H1 (cell line): Measurements from ENCODE around the gene TMPRSS4. TPM values are rescaled to one million over a fixed set of nuclear protein-coding genes. Genes with fewer than 3 reads are reported as not detected.

ENCODE experiments used
- CTCF ChIA-PET: fragments of 300-600 bp; sonication (Branson Sonifier 250); formaldehyde crosslinking; loops from one replicate; lab custom pipeline; 2021; ENCODE audit not compliant: partially characterized antibody; lab: Charles Lee
- POLR2A ChIA-PET: fragments of 300-600 bp; sonication (Branson Sonifier 250); formaldehyde crosslinking; loops from one replicate; lab custom pipeline; 2021; ENCODE audit warnings: inconsistent platforms; ENCODE audit not compliant: partially characterized antibody; lab: Charles Lee
- DNase-seq, 2 experiments: peaks; one replicate each; pipeline versions ENCODE4 v3.0.0 to v3.0.0-alpha.2; 2010 to 2022; ENCODE audit warnings: low spot score in 2 of 2, low read depth in 1 of 2, mixed read lengths in 1 of 2
- FAIRE-seq: peaks from 2 replicates; lab custom pipeline; 2011; peaks lifted over from hg19 to GRCh38; lab: Jason Lieb, UNC
- H2AFZ ChIP-seq: 2 replicates; pipeline ENCODE4 v1.8.1; 2012; ENCODE audit warnings: low read length, inconsistent platforms
- H2AK5ac ChIP-seq: 2 replicates; pipeline ENCODE4 v1.6.1; 2013; ENCODE audit warnings: low read depth, low read length
- H2BK120ac ChIP-seq: replicated peaks from 2 replicates; pipeline ENCODE3; 2013; ENCODE audit warnings: low read depth, low read length, inconsistent platforms
- H2BK12ac ChIP-seq: 2 replicates; pipeline ENCODE4 v1.6.1; 2013; ENCODE audit warnings: low read depth, low read length
- H2BK15ac ChIP-seq: 2 replicates; pipeline ENCODE4 v1.6.1; 2013; ENCODE audit warnings: low read length
- H2BK20ac ChIP-seq: 2 replicates; pipeline ENCODE4 v1.6.1; 2013; ENCODE audit warnings: low read length
- H2BK5ac ChIP-seq: 2 replicates; pipeline ENCODE4 v1.6.1; 2013; ENCODE audit warnings: low read depth, low read length
- H3K14ac ChIP-seq: 2 replicates; pipeline ENCODE4 v1.6.1; 2013; ENCODE audit warnings: inconsistent platforms; ENCODE audit not compliant: insufficient read length
- H3K18ac ChIP-seq: 2 replicates; pipeline ENCODE4 v1.6.1; 2013; ENCODE audit warnings: low read length; ENCODE audit errors: extremely low read depth
- H3K23ac ChIP-seq: 2 replicates; pipeline ENCODE4 v1.6.1; 2013; ENCODE audit warnings: inconsistent platforms; ENCODE audit not compliant: insufficient read length
- H3K23me2 ChIP-seq: 2 replicates; pipeline ENCODE4 v1.6.1; 2013; ENCODE audit warnings: low read depth, low read length
- H3K27ac ChIP-seq: 2 replicates; pipeline ENCODE4 v1.6.1; 2011; ENCODE audit warnings: low read depth, low read length, inconsistent platforms
- H3K27me3 ChIP-seq, 4 experiments: replicated peaks in 1 of 4; 1 replicate in 1 of 4; 2 replicates in 3 of 4; pipeline versions ENCODE4 v1.6.1 to v1.8.1; 2011 to 2013; ENCODE audit warnings: low read length in 3 of 4, mild to moderate bottlenecking in 3 of 4, inconsistent platforms in 2 of 4, mixed read lengths in 2 of 4, moderate library complexity in 1 of 4; ENCODE audit not compliant: control insufficient read depth in 3 of 4, insufficient read depth in 3 of 4; ENCODE audit errors: extremely low read depth in 1 of 4
- H3K36me3 ChIP-seq, 4 experiments: 2 replicates each; pipeline versions ENCODE4 v1.6.1 to v1.8.1; 2011 to 2013; ENCODE audit warnings: mild to moderate bottlenecking in 4 of 4, low read length in 3 of 4, moderate library complexity in 2 of 4, control low read depth in 1 of 4, inconsistent platforms in 1 of 4; ENCODE audit not compliant: insufficient read depth in 4 of 4, control insufficient read depth in 2 of 4
- H3K4ac ChIP-seq: replicated peaks from 2 replicates; pipeline ENCODE3; 2013; ENCODE audit warnings: low read length, low read depth, mixed read lengths, inconsistent platforms; ENCODE audit not compliant: insufficient read length
- H3K4me1 ChIP-seq, 4 experiments: replicated peaks in 1 of 4; 1 replicate in 1 of 4; 2 replicates in 3 of 4; pipeline versions ENCODE4 v1.6.1 to v1.8.1; 2011 to 2013; ENCODE audit warnings: low read length in 3 of 4, inconsistent platforms in 2 of 4, mixed read lengths in 1 of 4; ENCODE audit not compliant: insufficient read depth in 4 of 4, control insufficient read depth in 3 of 4
- H3K4me2 ChIP-seq, 2 experiments: 2 replicates each; pipeline versions ENCODE4 v1.6.1 to v1.8.1; 2011 to 2013; ENCODE audit warnings: low read depth in 2 of 2, low read length in 2 of 2, control low read depth in 1 of 2, inconsistent platforms in 1 of 2, mild to moderate bottlenecking in 1 of 2; ENCODE audit not compliant: insufficient read depth in 1 of 2
- H3K4me3 ChIP-seq, 4 experiments: fragments of 200-600, 300-600 bp in 1 of 4; sonication (generic), shearing (Covaris generic), sonication (Bioruptor Twin) in 1 of 4; 2 replicates each; pipeline versions ENCODE4 v1.5.1 to v1.8.1; 2011 to 2016; ENCODE audit warnings: low read length in 4 of 4, low read depth in 3 of 4, control low read depth in 2 of 4, inconsistent platforms in 2 of 4, mild to moderate bottlenecking in 2 of 4, mixed read lengths in 1 of 4, moderate library complexity in 1 of 4; ENCODE audit not compliant: insufficient read depth in 2 of 4; ENCODE audit errors: extremely low read depth in 1 of 4
- H3K56ac ChIP-seq: replicated peaks from 2 replicates; pipeline ENCODE3; 2013; ENCODE audit warnings: low read depth, mild to moderate bottlenecking, mixed read lengths, low read length, inconsistent platforms; ENCODE audit not compliant: insufficient read length
- H3K79me1 ChIP-seq: 2 replicates; pipeline ENCODE4 v1.6.1; 2013; ENCODE audit warnings: low read depth, low read length, control low read depth
- H3K79me2 ChIP-seq, 2 experiments: 2 replicates each; pipeline versions ENCODE4 v1.6.1 to v1.8.1; 2012 to 2013; ENCODE audit warnings: low read length in 2 of 2, mild to moderate bottlenecking in 2 of 2, inconsistent platforms in 1 of 2; ENCODE audit not compliant: insufficient read depth in 2 of 2, control insufficient read depth in 1 of 2
- H3K9ac ChIP-seq, 4 experiments: replicated peaks in 1 of 4; 1 replicate in 1 of 4; 2 replicates in 3 of 4; pipeline versions ENCODE4 v1.6.1 to v1.8.1; 2011 to 2013; ENCODE audit warnings: low read depth in 3 of 4, low read length in 3 of 4, control low read depth in 2 of 4, mild to moderate bottlenecking in 2 of 4, moderate library complexity in 2 of 4, inconsistent platforms in 1 of 4; ENCODE audit errors: extremely low read depth in 1 of 4
- H3K9me3 ChIP-seq, 2 experiments: 2 replicates each; pipeline versions ENCODE4 v1.6.1 to v1.8.1; 2012 to 2013; ENCODE audit warnings: mild to moderate bottlenecking in 2 of 2, moderate library complexity in 2 of 2, control low read depth in 1 of 2, inconsistent platforms in 1 of 2, low read depth in 1 of 2, low read length in 1 of 2, mixed read lengths in 1 of 2; ENCODE audit not compliant: insufficient read depth in 2 of 2
- H4K20me1 ChIP-seq, 2 experiments: replicated peaks in 1 of 2; 2 replicates each; pipeline versions ENCODE3 to v1.8.1; 2011 to 2013; ENCODE audit warnings: inconsistent platforms in 2 of 2, low read length in 2 of 2, mild to moderate bottlenecking in 1 of 2; ENCODE audit not compliant: insufficient read depth in 2 of 2, control insufficient read depth in 1 of 2
- H4K5ac ChIP-seq: 2 replicates; pipeline ENCODE4 v1.6.1; 2013; ENCODE audit warnings: low read length, low read depth, mixed read lengths, inconsistent platforms; ENCODE audit not compliant: insufficient read length
- H4K8ac ChIP-seq: 2 replicates; pipeline ENCODE4 v1.8.0; 2013; ENCODE audit warnings: mild to moderate bottlenecking, moderate library complexity, low read length, inconsistent platforms; ENCODE audit not compliant: insufficient read depth; ENCODE audit errors: extremely low read depth
- H4K91ac ChIP-seq: replicated peaks from 2 replicates; pipeline ENCODE3; 2013; ENCODE audit warnings: low read length, mixed read lengths, inconsistent platforms; ENCODE audit not compliant: insufficient read length
- CBX8 ChIP-seq: fragments of 300-800, 300-1000 bp; sonication (generic); IDR thresholded peaks from 2 replicates; pipeline ENCODE4 v1.7.1; 2016; ENCODE audit warnings: low read depth, low read length, borderline replicate concordance
- KDM5A ChIP-seq: fragments of 200-600 bp; IDR thresholded peaks from 2 replicates; pipeline ENCODE4 v1.7.1; 2012; ENCODE audit warnings: mild to moderate bottlenecking, low read length, inconsistent platforms, mixed read lengths
- WGBS, 2 experiments: shearing (Covaris generic) in 1 of 2; methylation state at CpG; one replicate each; pipeline versions ENCODE4 v1.1.6 to v1.1.7; 2013 to 2015; ENCODE audit warnings: low lambda C conversion rate in 2 of 2, mixed read lengths in 2 of 2, inconsistent platforms in 1 of 2, low coverage in 1 of 2, missing lambda C conversion rate in 1 of 2; ENCODE audit not compliant: insufficient replicate concordance in 2 of 2, insufficient coverage in 1 of 2, insufficient read length in 1 of 2; ENCODE audit errors: extremely low coverage in 1 of 2, missing lambda C conversion rate in 1 of 2; 5-methylcytosine and 5-hydroxymethylcytosine counted together
- polyA plus RNA-seq, 7 experiments: library from polyadenylated mRNA; depleted of rRNA in 3 of 7; stranded (reverse) in 5 of 7; unstranded in 2 of 7; fragments of >200 nt in 5 of 7; fragments of 200-250 nt in 2 of 7; gene quantifications; 1 replicate in 5 of 7; 2 replicates in 1 of 7; 4 replicates in 1 of 7; pipeline versions ENCODE4 v1.2.1 to v1.2.3, GENCODE V29; 2011 to 2013; ENCODE audit warnings: missing spikeins in 2 of 7, mixed read lengths in 2 of 7
- total RNA-seq: library from RNA; stranded (reverse); fragmentation: NEBNext Ultra II Directional; extraction: Animal tissue kit (Norgen Biotek cat#: 25700); gene quantifications from 2 replicates; pipeline ENCODE4 v1.2.1, GENCODE V29; 2021

The TMPRSS4 gene
- total and polyA plus RNA-seq, 2 of the 8 experiments (the other 6 are each of a cell fraction or from before 2014, with no cell fraction given), result 0.11 to 0.58 TPM

DNA sequence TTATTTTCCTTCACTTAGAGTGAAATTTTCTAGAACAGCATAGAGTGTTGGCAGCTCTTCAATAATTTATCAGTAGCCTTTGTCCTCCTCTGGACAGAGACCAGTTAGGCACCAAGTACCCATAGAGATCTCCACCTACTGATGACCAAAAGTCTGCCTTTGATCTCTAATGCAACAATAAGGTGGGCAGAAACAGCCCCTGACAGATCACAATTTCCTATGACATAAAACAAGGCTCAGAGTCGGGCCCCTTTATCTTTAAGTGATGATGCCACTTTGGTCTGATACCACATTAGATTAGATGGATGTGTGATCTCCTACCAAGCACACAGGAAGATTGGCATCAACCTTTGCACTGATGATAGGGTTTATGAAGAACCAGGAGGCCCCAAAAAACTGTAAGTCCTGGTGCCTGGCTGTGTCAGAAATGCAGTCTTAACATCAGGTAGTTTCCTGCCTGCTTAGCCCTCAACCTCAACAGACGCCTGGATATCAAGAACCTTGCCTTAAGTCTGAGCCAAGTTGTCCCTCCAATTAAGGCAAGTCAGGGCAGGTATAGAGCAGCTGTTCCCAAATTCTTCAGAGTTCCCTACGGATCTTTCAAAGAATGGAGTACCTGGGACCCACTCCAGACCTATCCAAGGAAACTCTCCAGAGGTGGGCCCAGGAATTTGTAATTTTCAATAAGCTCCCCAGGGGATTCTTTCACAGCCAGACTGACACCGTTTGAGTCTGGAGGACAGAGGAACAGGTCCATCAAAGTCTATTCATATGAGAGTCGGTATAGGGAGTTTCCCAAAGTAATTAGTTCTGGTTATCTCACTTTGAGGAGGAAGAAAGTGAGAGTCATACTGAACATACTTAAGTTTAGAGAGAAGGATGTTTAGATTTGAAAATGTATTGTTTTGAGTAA is 30.6 kb upstream of the TMPRSS4 start:
- Histone ChIP-seq H3K4me2 (no peak overlapping the region), H3K36me3 (no peaks in the 10 kb centered on the region), H4K91ac (no peak overlapping the region), H3K23ac (no peak overlapping the region), H3K9ac (no peak overlapping the region), H2BK5ac (no peak overlapping the region), H4K5ac (no peak overlapping the region), H3K9me3 (no peaks in the 10 kb centered on the region), H3K79me1 (no peaks in the 10 kb centered on the region), H2BK120ac (no peak overlapping the region), H3K27me3 (no peaks in the 10 kb centered on the region), H3K23me2 (no peaks in the 10 kb centered on the region), H2BK15ac (no peak overlapping the region), H3K4ac (no peak overlapping the region), H2BK12ac (no peak overlapping the region), H3K4me1 (no peaks in the 10 kb centered on the region), H3K4me3 (no peak overlapping the region), H2BK20ac (no peak overlapping the region), H3K14ac (no peak overlapping the region), H3K56ac (no peak overlapping the region), H3K27ac (no peak overlapping the region), H4K8ac (no peak overlapping the region), H2AK5ac (no peak overlapping the region), H3K18ac (no peak overlapping the region), H3K79me2 (no peaks in the 10 kb centered on the region), H2AFZ (no peak overlapping the region), H4K20me1 (no peaks in the 10 kb centered on the region)
- POLR2A ChIA-PET, result interaction anchor here (0.6 kb wide), 1 partner anchor 9 kb away, joined by 3 read pairs; no protein-coding TSS in a partner anchor
- CTCF ChIA-PET, result interaction anchor here (1.6 to 2.9 kb wide), 3 partner anchors 15 to 113 kb away, joined by 4 to 13 read pairs (median 5); no protein-coding TSS in a partner anchor
- 95% methylated on average over 5 of the region's 5 CpGs; no CpG with 5 or more reads in 1 of the 2 experiments for WGBS, 2 experiments
- TF ChIP-seq KDM5A (no peak), CBX8 (no peak)
- DNase-seq (no peak), FAIRE-seq (no peak)
